Subcutaneous adipose tissue (tissue), 4 donors: ENCODE measurements around the gene WNT5A. TPM values are rescaled to one million over a fixed set of nuclear protein-coding genes. Genes with fewer than 3 reads are reported as not detected.

Experiments
- total RNA-seq, 4 donors: library from RNA; depleted of rRNA; stranded (reverse); fragments of >200 nt; gene quantifications; one replicate each; pipeline ENCODE4 v1.1.0, GENCODE V29; 2016
- TF ChIP-seq, protein P1 (sequence below): fragments of 450-650 bp; IDR thresholded peaks from one replicate; pipeline ENCODE4 v1.5.1; 2016; ENCODE audit warnings: low read depth, mild to moderate bottlenecking, control low read depth, antibody characterized with exemption, moderate library complexity

WNT5A gene
- total RNA-seq, 4 donors from 2014 or later = 0.51 to 5.3 (median 1.1) TPM

DNA sequence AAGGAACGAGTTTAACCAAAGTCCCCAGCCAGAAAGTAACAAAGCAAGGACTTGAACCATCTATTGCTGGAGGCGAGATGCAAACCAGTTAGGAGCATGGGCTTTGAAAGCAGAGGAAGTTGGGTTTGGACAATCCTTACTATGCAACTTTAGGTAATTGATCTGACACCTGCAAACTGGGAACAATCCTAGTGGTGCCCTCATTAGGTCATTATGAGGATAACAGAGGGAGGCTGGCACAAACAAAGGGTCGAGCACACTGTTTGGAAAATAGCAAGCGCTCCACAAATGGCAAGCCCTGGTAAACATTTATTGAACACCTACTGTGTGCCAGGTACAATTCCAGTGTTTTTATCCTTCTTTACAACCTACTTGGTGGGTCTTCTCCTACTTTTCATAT lies 45.6 kb downstream of the WNT5A start:
- TF ChIP-seq, protein P1, sequence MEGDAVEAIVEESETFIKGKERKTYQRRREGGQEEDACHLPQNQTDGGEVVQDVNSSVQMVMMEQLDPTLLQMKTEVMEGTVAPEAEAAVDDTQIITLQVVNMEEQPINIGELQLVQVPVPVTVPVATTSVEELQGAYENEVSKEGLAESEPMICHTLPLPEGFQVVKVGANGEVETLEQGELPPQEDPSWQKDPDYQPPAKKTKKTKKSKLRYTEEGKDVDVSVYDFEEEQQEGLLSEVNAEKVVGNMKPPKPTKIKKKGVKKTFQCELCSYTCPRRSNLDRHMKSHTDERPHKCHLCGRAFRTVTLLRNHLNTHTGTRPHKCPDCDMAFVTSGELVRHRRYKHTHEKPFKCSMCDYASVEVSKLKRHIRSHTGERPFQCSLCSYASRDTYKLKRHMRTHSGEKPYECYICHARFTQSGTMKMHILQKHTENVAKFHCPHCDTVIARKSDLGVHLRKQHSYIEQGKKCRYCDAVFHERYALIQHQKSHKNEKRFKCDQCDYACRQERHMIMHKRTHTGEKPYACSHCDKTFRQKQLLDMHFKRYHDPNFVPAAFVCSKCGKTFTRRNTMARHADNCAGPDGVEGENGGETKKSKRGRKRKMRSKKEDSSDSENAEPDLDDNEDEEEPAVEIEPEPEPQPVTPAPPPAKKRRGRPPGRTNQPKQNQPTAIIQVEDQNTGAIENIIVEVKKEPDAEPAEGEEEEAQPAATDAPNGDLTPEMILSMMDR = no peak

DNA sequence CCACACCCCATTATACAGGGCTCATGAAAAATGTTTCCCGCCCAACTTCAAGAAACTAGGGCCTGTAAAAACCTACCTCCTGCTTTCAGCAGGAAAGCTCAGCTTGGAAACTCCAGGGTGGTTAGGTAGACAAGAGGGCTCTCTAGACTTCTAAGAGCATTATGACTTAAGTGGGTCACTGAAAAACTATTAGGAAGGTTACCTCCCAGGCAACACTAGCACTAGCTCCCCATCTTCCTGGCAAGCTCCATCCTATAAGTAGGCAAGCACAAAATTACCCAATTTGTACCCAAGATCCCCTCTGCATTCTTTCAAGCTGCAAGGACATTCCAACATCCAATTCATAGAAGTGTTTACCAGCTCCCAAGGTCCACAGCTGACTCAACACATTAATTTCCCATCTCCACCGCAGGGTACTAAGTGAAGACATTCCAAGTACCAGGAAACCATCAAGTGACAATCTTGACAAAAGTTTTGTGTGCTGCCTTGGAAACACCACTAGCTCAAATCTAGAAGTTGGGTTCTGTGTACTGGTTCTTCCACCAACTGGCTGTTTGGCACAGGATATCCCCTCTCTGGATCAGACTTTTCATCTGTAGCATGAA lies 46.9 kb downstream of the WNT5A start:
- TF ChIP-seq, protein P1 = no peak

DNA sequence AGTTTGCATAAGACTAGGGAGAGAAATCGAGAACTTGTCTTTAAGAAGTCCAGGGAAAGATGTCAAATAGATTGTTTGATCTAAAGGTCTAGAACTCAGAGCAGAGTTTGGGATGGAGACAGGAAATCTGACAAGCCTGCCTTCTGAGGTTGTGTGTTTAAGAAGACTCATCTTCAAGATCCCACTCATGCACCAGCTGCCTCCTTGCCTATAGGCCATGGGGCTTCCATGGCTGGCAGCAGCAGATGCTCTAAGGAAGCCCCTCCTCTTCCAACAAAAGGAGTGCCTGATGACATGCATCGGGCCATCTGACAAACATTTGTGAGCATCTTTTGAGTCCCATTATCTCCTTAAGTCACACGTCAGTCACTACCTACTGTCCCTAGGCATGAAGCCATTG lies 47.4 kb downstream of the WNT5A start:
- TF ChIP-seq, protein P1 = no peak

DNA sequence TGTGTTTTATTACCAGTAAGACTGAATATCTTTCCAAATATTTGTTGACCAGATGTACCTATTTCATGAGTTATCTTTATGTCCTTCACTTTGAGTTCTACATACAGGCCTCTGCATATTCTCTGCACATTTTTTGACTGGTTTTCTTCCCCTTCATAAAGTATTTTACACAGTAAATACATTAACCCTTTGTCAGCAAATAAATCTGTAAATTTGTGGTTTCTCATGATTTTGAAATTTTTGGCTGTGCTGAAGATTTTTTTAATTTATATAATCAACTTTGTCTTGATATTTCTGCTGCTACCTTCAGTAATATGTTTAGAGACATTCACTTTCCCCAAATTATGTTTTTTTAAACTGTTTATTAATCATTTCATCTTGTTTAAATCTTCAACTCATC lies 50.5 kb downstream of the WNT5A start:
- TF ChIP-seq, protein P1 = no peak

DNA sequence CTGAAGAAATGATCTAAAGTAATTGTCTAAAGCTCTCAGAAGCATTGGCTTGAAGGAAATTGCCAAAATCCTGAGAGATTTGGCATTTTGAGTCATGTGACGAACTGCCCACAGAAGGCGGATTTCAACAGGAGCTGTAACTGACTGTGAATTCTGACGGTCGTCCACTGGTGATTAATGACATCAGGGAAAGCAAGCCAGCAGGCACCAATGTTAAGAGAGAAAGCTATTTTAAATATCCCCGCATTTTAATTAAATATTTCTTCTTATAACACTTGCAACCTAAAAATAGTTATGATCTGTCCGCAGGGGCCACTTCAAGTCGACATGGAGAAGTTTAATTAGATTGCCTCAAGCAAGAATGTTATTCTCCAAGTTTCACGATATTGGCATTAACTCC lies 51.6 kb downstream of the WNT5A start:
- TF ChIP-seq, protein P1 = no peak

DNA sequence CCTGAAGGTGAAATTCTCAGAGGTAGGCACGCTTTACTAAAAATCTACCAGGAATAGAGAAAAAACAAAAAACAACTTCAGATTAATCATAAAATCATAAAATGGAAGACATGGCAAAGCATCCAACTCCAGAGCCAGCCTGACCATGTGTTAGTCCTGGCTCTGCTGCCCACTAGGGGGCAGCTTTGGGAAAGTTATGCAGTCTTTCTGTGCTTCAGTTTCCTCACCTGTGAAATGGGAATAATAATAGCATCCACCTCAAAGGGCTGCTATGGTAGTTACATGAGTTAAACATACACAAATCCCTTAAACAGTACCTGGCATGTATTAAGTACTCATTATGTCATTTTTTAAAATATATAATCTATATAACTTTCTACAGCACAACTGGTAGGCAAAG lies 52.3 kb downstream of the WNT5A start:
- TF ChIP-seq, protein P1 = no peak

DNA sequence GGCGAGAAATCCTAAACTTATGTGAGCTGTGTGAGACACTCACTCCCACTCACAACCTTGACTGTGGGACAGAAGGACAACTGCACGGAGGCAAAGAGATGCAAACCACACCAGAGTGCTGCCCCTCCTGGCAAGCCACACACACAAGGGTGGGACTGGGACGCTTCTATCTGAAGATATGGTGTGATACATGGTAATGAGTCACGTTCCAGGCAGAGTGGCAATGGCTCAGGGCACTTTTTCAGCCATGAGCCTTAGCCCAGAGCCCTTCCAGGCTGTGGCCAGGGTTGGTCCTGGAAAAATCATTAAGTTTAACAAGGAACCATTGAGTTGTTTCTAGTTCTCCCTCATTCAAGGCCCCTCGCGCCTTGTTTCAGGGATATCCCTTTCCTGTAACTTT lies 56.1 kb downstream of the WNT5A start:
- TF ChIP-seq, protein P1 = no peak
